Right kidney (tissue), 1 donor: ENCODE measurements around the gene SKIL.

Experiments
- DNase-seq: peaks from one replicate; pipeline ENCODE4 v3.0.0-alpha.2; 2016

Gene SKIL

GRCh38 chr3:170391108-170391507, 33.6 kb downstream of the SKIL start:
- no peak for DNase-seq

GRCh38 chr3:170397685-170398084, 40.2 kb downstream of the SKIL start:
- DNase-seq = no peak

- no peak for DNase-seq
Measured at GRCh38 chr3:170405101-170405500, 47.6 kb downstream of the SKIL start.

- no peak for DNase-seq
Measured at GRCh38 chr3:170410428-170411029, 53.0 kb downstream of the SKIL start.

GRCh38 chr3:170413291-170413690, 55.8 kb downstream of the SKIL start:
- DNase-seq = no peak

- peak; percentile 42 for DNase-seq
Measured at GRCh38 chr3:170414202-170414663, 56.7 kb downstream of the SKIL start.

- DNase-seq = no peak
Measured at GRCh38 chr3:170417090-170417489, 59.6 kb downstream of the SKIL start.

GRCh38 chr3:170418422-170419398, 61.2 kb downstream of the SKIL start, which contains the start of gene CLDN11:
TSS of gene CLDN11 (plus strand) at chr3:170418868. CDS start at chr3:170419067, 199 bp downstream.
- DNase-seq = peak; percentile 81

GRCh38 chr3:170419557-170420087, 62.1 kb downstream of the SKIL start:
- DNase-seq = peak; percentile 67

GRCh38 chr3:170420307-170420821, 62.8 kb downstream of the SKIL start:
- DNase-seq = peak; percentile 47

- DNase-seq = peak; percentile 37
Measured at GRCh38 chr3:170421111-170421641, 63.7 kb downstream of the SKIL start.

- DNase-seq = no peak
Measured at GRCh38 chr3:170421758-170422157, 64.2 kb downstream of the SKIL start.

- DNase-seq = no peak
Measured at GRCh38 chr3:170423001-170423615, 65.6 kb downstream of the SKIL start.

GRCh38 chr3:170424879-170425278, 67.4 kb downstream of the SKIL start:
- no peak for DNase-seq

- no peak for DNase-seq
Measured at GRCh38 chr3:170425491-170426239, 68.2 kb downstream of the SKIL start.

- no peak for DNase-seq
Measured at GRCh38 chr3:170426240-170426797, 68.8 kb downstream of the SKIL start.

GRCh38 chr3:170428095-170428494, 70.6 kb downstream of the SKIL start:
- no peak for DNase-seq

GRCh38 chr3:170429050-170429449, 71.5 kb downstream of the SKIL start:
- DNase-seq = no peak

- no peak for DNase-seq
Measured at GRCh38 chr3:170431054-170431453, 73.5 kb downstream of the SKIL start.

GRCh38 chr3:170432416-170432815, 74.9 kb downstream of the SKIL start:
- no peak for DNase-seq

- DNase-seq = no peak
Measured at GRCh38 chr3:170436697-170437096, 79.2 kb downstream of the SKIL start.
